ENCODE data around the gene ASIC4. TPM values are rescaled to one million over a fixed set of nuclear protein-coding genes. Genes with fewer than 3 reads are reported as not detected.

The ASIC4 gene
- total RNA-seq, 4 donors from 2014 or later = not detected

DNA sequence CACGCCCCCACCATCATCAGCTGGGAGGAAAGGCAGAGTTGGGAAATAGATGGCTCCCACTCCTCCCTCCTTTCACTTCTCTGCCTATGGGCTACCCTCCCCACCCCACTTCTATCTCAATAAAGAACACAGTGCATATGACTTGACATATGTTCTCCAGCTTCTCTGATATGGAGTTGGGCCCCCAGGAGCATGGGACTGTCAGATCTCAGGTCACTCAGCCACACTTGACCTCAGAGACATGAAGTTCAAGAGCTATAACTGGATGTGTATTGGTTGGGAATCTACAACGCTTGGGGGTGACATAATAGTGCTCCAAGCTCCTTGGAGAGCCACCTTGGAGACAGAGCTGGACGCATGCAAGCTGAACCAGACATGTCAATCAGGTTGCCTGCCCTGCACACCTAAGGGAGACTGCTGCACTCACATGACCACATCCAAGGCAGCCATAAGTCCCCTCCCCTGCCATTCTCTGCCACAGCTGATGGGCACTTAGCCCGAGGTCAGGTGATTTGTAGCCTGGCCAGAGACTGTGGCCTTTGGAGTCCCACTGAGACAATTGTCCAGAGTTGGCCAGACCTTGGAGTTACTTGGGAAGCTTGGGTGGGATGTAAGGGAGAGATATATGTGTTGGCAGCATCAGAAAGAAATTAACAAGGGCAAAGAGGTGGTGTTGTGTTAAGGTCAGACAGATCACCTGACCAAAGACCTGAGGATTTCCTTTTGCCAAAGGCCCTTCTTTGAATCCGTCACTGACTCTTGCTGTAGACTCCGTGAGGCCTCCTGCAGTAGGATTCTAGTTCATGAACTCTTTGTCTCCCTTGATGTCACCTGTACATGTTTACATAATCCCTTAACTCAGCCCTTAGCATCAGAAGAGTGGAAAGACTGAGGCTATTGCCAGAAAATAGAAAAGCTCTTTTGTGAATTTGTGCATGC lies 61.6 kb downstream of the ASIC4 start:
- Histone ChIP-seq H3K27ac (no peak overlapping the region), H3K27me3 (peaks cover 0 to 51% (median 0%) of the 10 kb centered on the region in 4 donors), H3K4me1 (peaks cover 3 to 15% (median 4%) of the 10 kb centered on the region in 3 donors), H3K36me3 (no peaks in the 10 kb centered on the region), H3K4me3 (no peak overlapping the region), H3K9me3 (no peaks in the 10 kb centered on the region)
- 74 to 80% methylated on average over 3 to 5 of the region's 6 CpGs for WGBS, 2 donors
- DNase-seq = no peak
- TF ChIP-seq POLR2A (IDR thresholded peaks at IDR 0.05) = no peak
- TF ChIP-seq, protein P1, sequence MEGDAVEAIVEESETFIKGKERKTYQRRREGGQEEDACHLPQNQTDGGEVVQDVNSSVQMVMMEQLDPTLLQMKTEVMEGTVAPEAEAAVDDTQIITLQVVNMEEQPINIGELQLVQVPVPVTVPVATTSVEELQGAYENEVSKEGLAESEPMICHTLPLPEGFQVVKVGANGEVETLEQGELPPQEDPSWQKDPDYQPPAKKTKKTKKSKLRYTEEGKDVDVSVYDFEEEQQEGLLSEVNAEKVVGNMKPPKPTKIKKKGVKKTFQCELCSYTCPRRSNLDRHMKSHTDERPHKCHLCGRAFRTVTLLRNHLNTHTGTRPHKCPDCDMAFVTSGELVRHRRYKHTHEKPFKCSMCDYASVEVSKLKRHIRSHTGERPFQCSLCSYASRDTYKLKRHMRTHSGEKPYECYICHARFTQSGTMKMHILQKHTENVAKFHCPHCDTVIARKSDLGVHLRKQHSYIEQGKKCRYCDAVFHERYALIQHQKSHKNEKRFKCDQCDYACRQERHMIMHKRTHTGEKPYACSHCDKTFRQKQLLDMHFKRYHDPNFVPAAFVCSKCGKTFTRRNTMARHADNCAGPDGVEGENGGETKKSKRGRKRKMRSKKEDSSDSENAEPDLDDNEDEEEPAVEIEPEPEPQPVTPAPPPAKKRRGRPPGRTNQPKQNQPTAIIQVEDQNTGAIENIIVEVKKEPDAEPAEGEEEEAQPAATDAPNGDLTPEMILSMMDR (IDR thresholded peaks at IDR 0.05) = no peak
- intact Hi-C loops (cut with DNase I) = no loop called here

DNA sequence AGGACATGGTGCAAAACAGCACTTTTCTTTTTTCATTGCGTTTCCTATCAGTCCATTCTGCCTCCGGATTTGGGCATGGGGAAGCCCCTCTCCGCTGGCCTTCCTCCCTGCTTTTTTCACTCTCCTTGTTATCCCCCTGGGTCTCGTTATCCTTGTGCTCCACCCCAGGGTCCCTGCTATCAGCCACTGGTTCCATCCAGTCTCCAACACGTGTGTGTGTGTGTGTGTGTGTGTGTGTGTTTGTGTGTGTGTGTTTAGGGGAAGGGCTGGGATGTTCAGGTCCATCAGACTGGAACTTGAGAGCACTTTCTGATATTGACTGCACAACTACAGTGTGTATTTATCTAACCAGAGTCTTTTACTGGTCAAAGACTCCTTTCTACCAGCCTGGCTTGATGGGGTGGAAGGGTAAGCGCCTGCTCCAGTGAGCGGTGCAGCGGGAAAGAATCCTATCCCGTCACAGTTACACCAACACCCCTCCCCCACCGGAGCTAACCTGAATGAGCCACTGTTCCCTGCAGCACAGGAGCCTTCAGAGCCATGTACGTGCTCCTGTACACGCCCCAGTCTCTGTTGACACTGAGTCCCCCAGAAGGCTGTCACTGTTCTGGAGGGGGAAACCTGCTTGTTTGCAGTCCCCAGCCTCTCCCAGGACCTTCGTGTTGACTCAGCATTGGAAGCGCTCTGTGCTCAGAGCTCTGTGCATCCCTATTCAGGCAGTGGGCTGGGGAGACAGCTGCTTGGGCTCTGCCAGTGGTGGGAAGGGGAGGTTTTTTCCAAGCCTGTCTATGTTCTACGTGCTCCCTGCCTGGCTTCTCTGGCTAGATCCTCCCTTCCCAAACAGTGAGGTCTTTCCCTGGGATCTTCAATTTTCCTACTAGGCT lies 62.5 kb downstream of the ASIC4 start:
- Histone ChIP-seq H3K4me3 (no peak overlapping the region), H3K4me1 (peaks cover 0 to 6% (median under 1%) of the 10 kb centered on the region in 3 donors), H3K9me3 (no peaks in the 10 kb centered on the region), H3K27ac (no peak overlapping the region), H3K36me3 (no peaks in the 10 kb centered on the region), H3K27me3 (peaks cover 0 to 50% (median 0%) of the 10 kb centered on the region in 4 donors)
- no peak for TF ChIP-seq POLR2A (IDR thresholded peaks at IDR 0.05)
- TF ChIP-seq, protein P1 (IDR thresholded peaks at IDR 0.05) = no peak
- 35 to 40% methylated on average over 7 to 8 of the region's 15 CpGs for WGBS, 2 donors
- DNase-seq = no peak
- intact Hi-C loops (cut with DNase I) = no loop called here

GRCh38 chr2:219578811-219579613 lies 64.7 kb downstream of the ASIC4 start:
- Histone ChIP-seq H3K9me3 (no peaks in the 10 kb centered on the region), H3K4me1 (no peaks in the 10 kb centered on the region), H3K4me3 (no peak overlapping the region), H3K27me3 (peaks cover 0 to 42% (median 0%) of the 10 kb centered on the region in 4 donors), H3K27ac (peak overlapping the region in 2 of 4 donors; percentile 3 to 43), H3K36me3 (no peaks in the 10 kb centered on the region)
- DNase-seq = no peak
- WGBS, 2 donors = 65 to 67% methylated on average over 8 of the region's 8 CpGs
- intact Hi-C loops (cut with DNase I) = no loop called here
- TF ChIP-seq, protein P1 (IDR thresholded peaks at IDR 0.05) = no peak
- TF ChIP-seq POLR2A (IDR thresholded peaks at IDR 0.05) = no peak

DNA sequence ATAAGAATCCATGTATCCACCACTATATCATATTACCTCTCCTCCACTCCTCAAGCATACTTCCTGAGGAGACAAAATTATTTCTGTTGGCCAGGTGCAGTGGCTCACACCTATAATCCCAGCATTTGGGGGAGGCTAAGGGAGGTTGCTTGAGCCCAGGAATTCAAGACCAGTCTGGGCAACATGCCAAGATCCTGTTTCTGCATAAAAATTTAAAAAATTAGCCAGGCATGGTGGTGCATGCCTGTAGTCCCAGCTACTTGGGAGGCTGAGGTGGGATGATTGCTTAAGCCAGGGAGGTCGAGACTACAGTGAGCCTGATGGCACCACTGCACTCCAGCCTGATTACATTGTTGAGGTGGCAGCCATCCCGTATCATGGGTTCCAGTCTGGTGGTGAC lies 67.1 kb downstream of the ASIC4 start:
- Histone ChIP-seq H3K36me3 (no peaks in the 10 kb centered on the region), H3K27me3 (peaks cover 0 to 30% (median 0%) of the 10 kb centered on the region in 4 donors), H3K9me3 (no peaks in the 10 kb centered on the region), H3K27ac (no peak overlapping the region), H3K4me1 (no peaks in the 10 kb centered on the region), H3K4me3 (no peak overlapping the region)
- intact Hi-C loops (cut with DNase I) = no loop called here
- no peak for DNase-seq
- 57 to 67% methylated on average over 1 of the region's 2 CpGs for WGBS, 2 donors
- TF ChIP-seq, protein P1 (IDR thresholded peaks at IDR 0.05) = no peak
- no peak for TF ChIP-seq POLR2A (IDR thresholded peaks at IDR 0.05)

Small RNAs within 50 kb of the gene (small RNA-seq; reads per million reads assigned to genes)
- 0 to 0.07 (median 0) reads per million in 4 donors for gene MIR3132

Other genes starting within 250 kb of the ASIC4 start
- 10 to 100 TPM; 30.3 to 72.6 (median 35.1) TPM for gene DNAJB2, start 235.1 kb upstream of the ASIC4 start, total RNA-seq
- gene PTPRN, start 205.1 kb upstream of the ASIC4 start, total RNA-seq = not detected
- not detected for gene RESP18, start 181.7 kb upstream of the ASIC4 start, total RNA-seq
- 10 to 100 TPM; 36.7 to 82.4 (median 39.5) TPM for gene DNPEP, start 126.6 kb upstream of the ASIC4 start, total RNA-seq
- gene DES, start 96.1 kb upstream of the ASIC4 start, total RNA-seq = 1,000 to 10,000 TPM in 1 of 4 donors, 100 to 1,000 TPM in 3; 120 to 2,698 (median 303) TPM
- 10 to 100 TPM in 1 of 4 donors, 1 to 10 TPM in 3; 3.8 to 29.0 (median 5.0) TPM for gene SPEG, start 79.6 kb upstream of the ASIC4 start, total RNA-seq
- 10 to 100 TPM; 18.1 to 31.1 (median 26.4) TPM for gene GMPPA, start 15.6 kb upstream of the ASIC4 start, total RNA-seq
- gene CHPF, start 29.3 kb downstream of the ASIC4 start, total RNA-seq = 10 to 100 TPM; 40.4 to 56.6 (median 52.6) TPM
- gene TMEM198, start 29.5 kb downstream of the ASIC4 start, total RNA-seq = under 1 TPM; 0.62 to 0.87 (median 0.78) TPM
- gene OBSL1, start 57.1 kb downstream of the ASIC4 start, total RNA-seq = 10 to 100 TPM in 3 of 4 donors, 1 to 10 TPM in 1; 7.0 to 38.9 (median 16.0) TPM
- not detected for gene INHA, start 57.8 kb downstream of the ASIC4 start, total RNA-seq
- 10 to 100 TPM; 12.3 to 21.3 (median 14.4) TPM for gene STK11IP, start 83.4 kb downstream of the ASIC4 start, total RNA-seq
- gene SLC4A3, start 113.1 kb downstream of the ASIC4 start, total RNA-seq = 1 to 10 TPM; 1.1 to 4.0 (median 2.2) TPM